Measurements from ENCODE around the gene USP8. TPM values are rescaled to one million over a fixed set of nuclear protein-coding genes. Genes with fewer than 3 reads are reported as not detected.
A peak's percentile ranks its signal among the peaks of the same experiment; 100 is the strongest.

USP8 gene
- total and polyA plus RNA-seq, 10 of the 15 experiments (the other 5 are each of a cell fraction or from before 2014, with no cell fraction given) = 25.2 to 51.7 (median 36.1) TPM

GRCh38 chr15:50377867-50378751 is 46.1 kb upstream of the USP8 start (continued):
- TF ChIP-seq, protein P1, sequence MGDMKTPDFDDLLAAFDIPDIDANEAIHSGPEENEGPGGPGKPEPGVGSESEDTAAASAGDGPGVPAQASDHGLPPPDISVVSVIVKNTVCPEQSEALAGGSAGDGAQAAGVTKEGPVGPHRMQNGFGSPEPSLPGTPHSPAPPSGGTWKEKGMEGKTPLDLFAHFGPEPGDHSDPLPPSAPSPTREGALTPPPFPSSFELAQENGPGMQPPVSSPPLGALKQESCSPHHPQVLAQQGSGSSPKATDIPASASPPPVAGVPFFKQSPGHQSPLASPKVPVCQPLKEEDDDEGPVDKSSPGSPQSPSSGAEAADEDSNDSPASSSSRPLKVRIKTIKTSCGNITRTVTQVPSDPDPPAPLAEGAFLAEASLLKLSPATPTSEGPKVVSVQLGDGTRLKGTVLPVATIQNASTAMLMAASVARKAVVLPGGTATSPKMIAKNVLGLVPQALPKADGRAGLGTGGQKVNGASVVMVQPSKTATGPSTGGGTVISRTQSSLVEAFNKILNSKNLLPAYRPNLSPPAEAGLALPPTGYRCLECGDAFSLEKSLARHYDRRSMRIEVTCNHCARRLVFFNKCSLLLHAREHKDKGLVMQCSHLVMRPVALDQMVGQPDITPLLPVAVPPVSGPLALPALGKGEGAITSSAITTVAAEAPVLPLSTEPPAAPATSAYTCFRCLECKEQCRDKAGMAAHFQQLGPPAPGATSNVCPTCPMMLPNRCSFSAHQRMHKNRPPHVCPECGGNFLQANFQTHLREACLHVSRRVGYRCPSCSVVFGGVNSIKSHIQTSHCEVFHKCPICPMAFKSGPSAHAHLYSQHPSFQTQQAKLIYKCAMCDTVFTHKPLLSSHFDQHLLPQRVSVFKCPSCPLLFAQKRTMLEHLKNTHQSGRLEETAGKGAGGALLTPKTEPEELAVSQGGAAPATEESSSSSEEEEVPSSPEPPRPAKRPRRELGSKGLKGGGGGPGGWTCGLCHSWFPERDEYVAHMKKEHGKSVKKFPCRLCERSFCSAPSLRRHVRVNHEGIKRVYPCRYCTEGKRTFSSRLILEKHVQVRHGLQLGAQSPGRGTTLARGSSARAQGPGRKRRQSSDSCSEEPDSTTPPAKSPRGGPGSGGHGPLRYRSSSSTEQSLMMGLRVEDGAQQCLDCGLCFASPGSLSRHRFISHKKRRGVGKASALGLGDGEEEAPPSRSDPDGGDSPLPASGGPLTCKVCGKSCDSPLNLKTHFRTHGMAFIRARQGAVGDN (IDR thresholded peaks at IDR 0.05) = no peak
- TF ChIP-seq, protein P2, sequence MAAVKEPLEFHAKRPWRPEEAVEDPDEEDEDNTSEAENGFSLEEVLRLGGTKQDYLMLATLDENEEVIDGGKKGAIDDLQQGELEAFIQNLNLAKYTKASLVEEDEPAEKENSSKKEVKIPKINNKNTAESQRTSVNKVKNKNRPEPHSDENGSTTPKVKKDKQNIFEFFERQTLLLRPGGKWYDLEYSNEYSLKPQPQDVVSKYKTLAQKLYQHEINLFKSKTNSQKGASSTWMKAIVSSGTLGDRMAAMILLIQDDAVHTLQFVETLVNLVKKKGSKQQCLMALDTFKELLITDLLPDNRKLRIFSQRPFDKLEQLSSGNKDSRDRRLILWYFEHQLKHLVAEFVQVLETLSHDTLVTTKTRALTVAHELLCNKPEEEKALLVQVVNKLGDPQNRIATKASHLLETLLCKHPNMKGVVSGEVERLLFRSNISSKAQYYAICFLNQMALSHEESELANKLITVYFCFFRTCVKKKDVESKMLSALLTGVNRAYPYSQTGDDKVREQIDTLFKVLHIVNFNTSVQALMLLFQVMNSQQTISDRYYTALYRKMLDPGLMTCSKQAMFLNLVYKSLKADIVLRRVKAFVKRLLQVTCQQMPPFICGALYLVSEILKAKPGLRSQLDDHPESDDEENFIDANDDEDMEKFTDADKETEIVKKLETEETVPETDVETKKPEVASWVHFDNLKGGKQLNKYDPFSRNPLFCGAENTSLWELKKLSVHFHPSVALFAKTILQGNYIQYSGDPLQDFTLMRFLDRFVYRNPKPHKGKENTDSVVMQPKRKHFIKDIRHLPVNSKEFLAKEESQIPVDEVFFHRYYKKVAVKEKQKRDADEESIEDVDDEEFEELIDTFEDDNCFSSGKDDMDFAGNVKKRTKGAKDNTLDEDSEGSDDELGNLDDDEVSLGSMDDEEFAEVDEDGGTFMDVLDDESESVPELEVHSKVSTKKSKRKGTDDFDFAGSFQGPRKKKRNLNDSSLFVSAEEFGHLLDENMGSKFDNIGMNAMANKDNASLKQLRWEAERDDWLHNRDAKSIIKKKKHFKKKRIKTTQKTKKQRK (IDR thresholded peaks at IDR 0.05; ENCODE audit: low read depth, low read length) = no peak
- TF ChIP-seq FOS (IDR thresholded peaks at IDR 0.05; ENCODE audit: borderline replicate concordance, extremely low read depth, insufficient read length) = no peak
- no peak for TF ChIP-seq SUZ12 (IDR thresholded peaks at IDR 0.05; ENCODE audit: unreplicated experiment)
- no peak for TF ChIP-seq IRF3 (IDR thresholded peaks at IDR 0.05)
- TF ChIP-seq CBX5 (IDR thresholded peaks at IDR 0.05; ENCODE audit: low read depth) = peak; percentile 75; the same call in 1 of the 2 replicates
- TF ChIP-seq GABPA (IDR thresholded peaks at IDR 0.05; ENCODE audit: low read depth) = peak; percentile 41; the same call in 1 of the 2 replicates
- TF ChIP-seq YBX1 (IDR thresholded peaks at IDR 0.05) = no peak
- no peak; the same call in 1 of the 2 replicates for TF ChIP-seq MXI1 (IDR thresholded peaks at IDR 0.05; ENCODE audit: low read depth, low read length)
- peak; percentile 87 for TF ChIP-seq EED (IDR thresholded peaks at IDR 0.05; ENCODE audit: low read depth)
- TF ChIP-seq KLF5 (IDR thresholded peaks at IDR 0.05; ENCODE audit: partially characterized antibody) = peak; percentile 32
- TF ChIP-seq NFYB (IDR thresholded peaks at IDR 0.05; ENCODE audit: insufficient read depth, low read depth, low read length) = no peak
- TF ChIP-seq RAD21 (IDR thresholded peaks at IDR 0.05; ENCODE audit: insufficient read depth, low read depth, low read length) = no peak
- no peak; the same call in 1 of the 2 replicates for TF ChIP-seq ZNF24 (IDR thresholded peaks at IDR 0.05)
- no peak for TF ChIP-seq BRCA1 (IDR thresholded peaks at IDR 0.05; ENCODE audit: low read depth, low read length)
- TF ChIP-seq BMI1 (IDR thresholded peaks at IDR 0.05; ENCODE audit: borderline replicate concordance) = peak; percentile 94
- no peak for TF ChIP-seq E4F1 (IDR thresholded peaks at IDR 0.05; ENCODE audit: borderline replicate concordance, partially characterized antibody)
- 0 out of 2 replicates have a peak, but pooled peaks have one; percentile 29 for TF ChIP-seq TCF3 (IDR thresholded peaks at IDR 0.05; ENCODE audit: borderline replicate concordance, insufficient read depth, low read depth, low read length)

Measured in GM12878 (cell line).